Kidney epithelial cell (primary cell): ENCODE measurements around the gene YOD1. TPM values are rescaled to one million over a fixed set of nuclear protein-coding genes. Genes with fewer than 3 reads are reported as not detected.

Source experiments
- DNase-seq: peaks from one replicate; pipeline ENCODE4 v3.0.0-alpha.2; 2010; ENCODE audit warnings: low read depth
- H3K27me3 ChIP-seq: 2 replicates; pipeline ENCODE4 v1.6.0; 2011; ENCODE audit warnings: low read length; ENCODE audit not compliant: control insufficient read depth, insufficient read depth
- H3K36me3 ChIP-seq: 2 replicates; pipeline ENCODE4 v1.5.1; 2011; ENCODE audit warnings: low read length; ENCODE audit not compliant: control insufficient read depth, insufficient read depth
- H3K4me3 ChIP-seq: 2 replicates; pipeline ENCODE4 v1.5.1; 2011; ENCODE audit warnings: low read depth, mild to moderate bottlenecking, control low read depth, low read length
- total RNA-seq: library from RNA; depleted of rRNA; stranded (reverse); fragments of >200 nt; gene quantifications from 2 replicates; pipeline ENCODE4 v1.2.3, GENCODE V29; 2015
- TF ChIP-seq, protein P1 (sequence below): IDR thresholded peaks from 2 replicates; pipeline ENCODE4 v1.5.1; 2011; ENCODE audit warnings: mild to moderate bottlenecking, moderate library complexity, low read length, control low read depth, inconsistent platforms; ENCODE audit not compliant: insufficient read depth, poor library complexity, severe bottlenecking

Gene YOD1
- total RNA-seq, 1 donor from 2014 or later: 7.9 TPM

DNA sequence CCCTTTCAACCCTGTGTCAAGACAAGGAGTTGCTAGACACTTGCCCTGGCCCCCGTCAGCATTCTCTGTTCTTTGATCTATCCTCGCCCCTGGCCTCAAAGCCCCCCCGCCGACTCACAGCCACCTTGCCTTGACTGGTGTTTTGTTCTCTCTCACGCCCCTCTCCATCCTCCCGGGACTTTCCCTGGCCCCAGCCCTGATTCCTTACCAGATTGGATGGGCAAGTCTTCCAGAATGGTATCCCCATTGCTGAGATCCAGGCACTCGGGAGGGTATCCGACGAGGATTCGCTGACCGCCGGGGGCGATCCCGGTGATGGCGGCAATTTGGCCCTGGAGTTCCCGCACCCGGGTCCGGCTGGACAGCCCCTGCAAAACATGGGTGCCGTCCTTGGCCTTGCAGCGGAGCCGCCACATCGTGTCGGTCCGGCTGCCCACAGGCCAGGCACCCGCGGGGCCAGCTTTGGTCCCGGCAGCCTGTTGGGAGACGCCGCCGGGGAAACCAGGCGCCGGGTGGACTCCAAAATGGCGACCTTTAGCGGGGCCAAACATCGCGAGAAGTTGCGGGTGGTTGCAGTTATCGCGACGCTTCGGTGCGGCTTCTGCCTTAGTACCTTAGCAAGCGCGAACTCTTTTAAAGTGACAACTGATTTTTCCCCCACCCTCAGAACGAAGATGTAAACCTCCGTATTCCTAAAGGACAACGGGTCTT lies 373 bp downstream of the YOD1 start:
- peak; percentile 65 for DNase-seq
- Histone ChIP-seq H3K36me3 (peaks cover 2% of the 10 kb centered on the region), H3K27me3 (no peaks in the 10 kb centered on the region), H3K4me3 (peak overlapping the region; percentile 59)
- TF ChIP-seq, protein P1, sequence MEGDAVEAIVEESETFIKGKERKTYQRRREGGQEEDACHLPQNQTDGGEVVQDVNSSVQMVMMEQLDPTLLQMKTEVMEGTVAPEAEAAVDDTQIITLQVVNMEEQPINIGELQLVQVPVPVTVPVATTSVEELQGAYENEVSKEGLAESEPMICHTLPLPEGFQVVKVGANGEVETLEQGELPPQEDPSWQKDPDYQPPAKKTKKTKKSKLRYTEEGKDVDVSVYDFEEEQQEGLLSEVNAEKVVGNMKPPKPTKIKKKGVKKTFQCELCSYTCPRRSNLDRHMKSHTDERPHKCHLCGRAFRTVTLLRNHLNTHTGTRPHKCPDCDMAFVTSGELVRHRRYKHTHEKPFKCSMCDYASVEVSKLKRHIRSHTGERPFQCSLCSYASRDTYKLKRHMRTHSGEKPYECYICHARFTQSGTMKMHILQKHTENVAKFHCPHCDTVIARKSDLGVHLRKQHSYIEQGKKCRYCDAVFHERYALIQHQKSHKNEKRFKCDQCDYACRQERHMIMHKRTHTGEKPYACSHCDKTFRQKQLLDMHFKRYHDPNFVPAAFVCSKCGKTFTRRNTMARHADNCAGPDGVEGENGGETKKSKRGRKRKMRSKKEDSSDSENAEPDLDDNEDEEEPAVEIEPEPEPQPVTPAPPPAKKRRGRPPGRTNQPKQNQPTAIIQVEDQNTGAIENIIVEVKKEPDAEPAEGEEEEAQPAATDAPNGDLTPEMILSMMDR: no peak

DNA sequence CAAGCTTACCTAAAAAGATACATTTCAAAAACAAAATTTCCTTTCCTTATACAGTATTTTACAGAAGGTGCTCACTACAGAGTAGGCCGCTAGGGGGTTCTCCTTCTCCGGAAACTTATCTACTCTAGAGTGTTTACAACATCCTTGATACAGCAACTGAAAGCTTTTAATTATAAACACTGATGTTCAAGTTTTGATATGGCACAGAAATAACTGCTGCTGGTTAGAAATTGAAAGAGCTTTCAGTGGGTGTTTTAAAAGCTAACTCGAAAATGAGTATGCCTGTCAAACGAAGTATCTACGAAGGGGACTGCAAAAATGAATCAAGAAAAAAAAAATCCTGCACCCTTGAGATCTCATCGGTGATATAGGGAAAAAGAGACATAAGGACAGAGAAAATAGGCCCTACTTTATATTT lies 1.0 kb downstream of the YOD1 start:
- no peaks in the 10 kb centered on the region for H3K27me3 ChIP-seq
- H3K4me3 ChIP-seq: peak overlapping the region; percentile 59
- peaks cover 2% of the 10 kb centered on the region for H3K36me3 ChIP-seq
- TF ChIP-seq, protein P1: peak; percentile 85
- DNase-seq: no peak

DNA sequence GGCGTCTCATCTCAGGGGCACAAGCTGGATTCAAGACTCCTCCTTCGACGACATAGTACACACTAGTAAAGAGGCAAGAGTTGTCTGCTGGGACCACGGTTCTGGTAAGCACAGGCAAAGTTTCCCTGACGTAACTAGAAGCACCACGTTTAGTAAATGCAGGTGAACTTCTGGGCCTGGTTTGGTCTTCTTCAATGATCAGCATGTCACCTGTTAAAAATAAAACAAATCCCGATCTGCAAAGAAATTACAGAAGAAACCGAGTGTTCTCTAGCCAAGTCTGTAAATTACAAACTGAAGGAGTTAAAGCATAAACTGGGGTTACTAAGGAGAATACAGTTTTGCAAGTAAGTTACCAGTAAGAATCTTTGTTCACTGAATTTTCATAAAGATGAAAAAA lies 1.5 kb downstream of the YOD1 start:
- Histone ChIP-seq H3K36me3 (peaks cover 2% of the 10 kb centered on the region), H3K27me3 (no peaks in the 10 kb centered on the region), H3K4me3 (peak overlapping the region; percentile 59)
- TF ChIP-seq, protein P1: no peak
- DNase-seq: no peak

DNA sequence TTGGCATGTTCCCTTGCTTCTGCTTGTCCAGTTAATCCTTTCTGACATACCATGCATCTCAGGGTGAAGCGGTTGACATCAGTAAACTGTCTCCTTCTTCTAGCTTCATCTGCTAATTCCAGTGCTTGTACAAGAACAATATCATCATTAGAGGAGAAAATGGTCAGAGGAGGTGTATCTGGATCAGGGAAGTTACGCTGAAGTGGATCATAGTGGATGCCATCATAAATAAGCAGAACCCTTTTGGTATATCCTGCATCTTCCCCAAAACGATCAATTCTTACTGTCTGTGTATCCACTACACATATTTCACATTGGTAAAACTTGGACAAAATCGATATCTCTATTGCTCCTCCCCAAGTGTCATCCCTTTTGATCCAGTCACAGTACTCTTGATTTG lies 2.0 kb downstream of the YOD1 start:
- TF ChIP-seq, protein P1: no peak
- no peaks in the 10 kb centered on the region for H3K27me3 ChIP-seq
- no peak for DNase-seq
- peaks cover 2% of the 10 kb centered on the region for H3K36me3 ChIP-seq
- H3K4me3 ChIP-seq: no peak overlapping the region

DNA sequence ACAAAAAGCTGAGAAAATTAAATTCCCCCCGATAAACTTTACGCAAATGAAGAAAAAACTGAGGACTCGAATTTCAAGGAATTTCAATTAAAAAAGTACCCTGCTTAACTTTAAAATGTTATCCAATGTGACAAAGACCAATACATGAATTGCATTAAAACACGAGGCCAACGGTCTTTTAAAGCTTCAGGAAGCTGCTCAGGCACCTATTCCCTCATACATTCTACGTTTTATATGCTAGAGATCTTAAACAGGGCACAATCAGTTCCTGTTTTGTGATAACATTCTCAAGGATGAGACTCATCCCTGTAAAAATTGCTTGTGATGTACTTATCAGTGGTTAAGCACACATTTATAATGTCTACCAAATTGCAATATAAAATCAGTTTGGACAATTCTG lies 3.0 kb downstream of the YOD1 start:
- no peak for DNase-seq
- H3K36me3 ChIP-seq: peaks cover 2% of the 10 kb centered on the region
- TF ChIP-seq, protein P1: no peak

DNA sequence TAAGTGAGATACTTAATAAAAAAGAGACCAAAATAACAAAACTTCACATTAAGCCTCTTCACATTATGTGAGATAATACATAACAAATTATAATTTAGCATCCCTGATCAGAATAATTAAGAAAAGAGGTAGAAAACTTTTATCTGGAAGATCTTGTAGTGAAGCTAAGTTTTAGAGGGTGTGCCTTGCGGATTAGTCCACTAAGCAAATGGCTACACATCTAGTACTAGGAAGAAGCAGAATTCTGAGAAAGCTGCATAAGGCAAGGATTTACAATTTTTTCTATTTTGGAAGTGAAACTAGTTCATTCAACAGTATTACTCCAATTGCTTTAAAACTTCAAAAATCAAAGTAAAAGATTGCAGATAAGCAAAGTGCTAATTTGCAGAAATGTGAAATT lies 3.5 kb downstream of the YOD1 start:
- TF ChIP-seq, protein P1: no peak
- Histone ChIP-seq H3K36me3 (peaks cover 2% of the 10 kb centered on the region), H3K27me3 (no peaks in the 10 kb centered on the region), H3K4me3 (no peak overlapping the region)
- DNase-seq: no peak

More for the DNA sequence above, 3.0 kb downstream of the YOD1 start:
- Histone ChIP-seq H3K27me3 (no peaks in the 10 kb centered on the region), H3K4me3 (no peak overlapping the region)
